ENCODE results near the gene CERT1.

Gene CERT1

GRCh38 chr5:75471193-75471592, 40.2 kb downstream of the CERT1 start:
- no peak for DNase-seq

- DNase-seq: no peak
Measured at GRCh38 chr5:75469017-75469416, 42.4 kb downstream of the CERT1 start.

GRCh38 chr5:75468593-75468992, 42.8 kb downstream of the CERT1 start:
- DNase-seq: no peak

- no peak for DNase-seq
Measured at GRCh38 chr5:75466006-75466716, 45.3 kb downstream of the CERT1 start.

- no peak for DNase-seq
Measured at GRCh38 chr5:75465480-75465879, 45.9 kb downstream of the CERT1 start.

- no peak for DNase-seq
Measured at GRCh38 chr5:75463726-75464125, 47.7 kb downstream of the CERT1 start.

- DNase-seq: no peak
Measured at GRCh38 chr5:75461679-75462078, 49.8 kb downstream of the CERT1 start.

GRCh38 chr5:75460942-75461610, 50.4 kb downstream of the CERT1 start:
- no peak for DNase-seq

- DNase-seq: no peak
Measured at GRCh38 chr5:75460532-75460931, 50.9 kb downstream of the CERT1 start.

- no peak for DNase-seq
Measured at GRCh38 chr5:75457691-75458090, 53.7 kb downstream of the CERT1 start.

GRCh38 chr5:75457161-75457560, 54.3 kb downstream of the CERT1 start:
- DNase-seq: no peak

- DNase-seq: no peak
Measured at GRCh38 chr5:75450069-75450468, 61.4 kb downstream of the CERT1 start.

- DNase-seq: no peak
Measured at GRCh38 chr5:75446068-75446467, 65.4 kb downstream of the CERT1 start.

GRCh38 chr5:75441560-75441959, 69.9 kb downstream of the CERT1 start:
- DNase-seq: no peak

- no peak for DNase-seq
Measured at GRCh38 chr5:75439276-75439675, 72.2 kb downstream of the CERT1 start.

- no peak for DNase-seq
Measured at GRCh38 chr5:75438722-75439121, 72.7 kb downstream of the CERT1 start.

- no peak for DNase-seq
Measured at GRCh38 chr5:75435096-75435495, 76.3 kb downstream of the CERT1 start.

GRCh38 chr5:75433814-75434506, 77.5 kb downstream of the CERT1 start:
- no peak for DNase-seq

- no peak for DNase-seq
Measured at GRCh38 chr5:75414241-75414640, 97.2 kb downstream of the CERT1 start.

- DNase-seq: no peak
Measured at GRCh38 chr5:75412111-75412990, 99.1 kb downstream of the CERT1 start.

- DNase-seq: no peak
Measured at GRCh38 chr5:75405296-75405695, 106.1 kb downstream of the CERT1 start.

GRCh38 chr5:75395277-75395676, 116.2 kb downstream of the CERT1 start:
- no peak for DNase-seq

GRCh38 chr5:75389430-75389829, 122.0 kb downstream of the CERT1 start:
- DNase-seq: no peak

All from CD4-positive, alpha-beta T cell treated with Interleukin-4 for 1 hour (primary cell).